NT2/D1 (cell line): ENCODE results near the gene ZNF277.

Source experiments
- DNase-seq: peaks from one replicate; pipeline ENCODE4 v3.0.0-alpha.2; 2011; ENCODE audit warnings: low read depth, low spot score
- H3K27me3 ChIP-seq: 2 replicates; pipeline ENCODE4 v1.6.0; 2011; ENCODE audit warnings: mild to moderate bottlenecking; ENCODE audit not compliant: insufficient read length, insufficient read depth
- H3K36me3 ChIP-seq: 2 replicates; pipeline ENCODE4 v1.6.1; 2011; ENCODE audit warnings: mild to moderate bottlenecking, low read length, mixed read lengths; ENCODE audit not compliant: insufficient read depth, insufficient read length
- H3K4me1 ChIP-seq: 2 replicates; pipeline ENCODE4 v1.5.1; 2011; ENCODE audit not compliant: insufficient read depth, insufficient read length
- H3K4me3 ChIP-seq: 2 replicates; pipeline ENCODE4 v1.5.1; 2011; ENCODE audit warnings: low read depth; ENCODE audit not compliant: insufficient read length
- H3K9ac ChIP-seq: 2 replicates; pipeline ENCODE4 v1.6.0; 2011; ENCODE audit warnings: low read depth; ENCODE audit not compliant: insufficient read length
- H3K9me3 ChIP-seq: 2 replicates; pipeline ENCODE4 v1.5.1; 2011; ENCODE audit warnings: mild to moderate bottlenecking, low read length; ENCODE audit not compliant: insufficient read depth
- SUZ12 ChIP-seq: IDR thresholded peaks from 2 replicates; pipeline ENCODE4 v1.6.1; 2011; ENCODE audit not compliant: insufficient read length, insufficient read depth; ENCODE audit errors: extremely low read depth
- YY1 ChIP-seq: IDR thresholded peaks from 2 replicates; pipeline ENCODE4 v1.6.1; 2011; ENCODE audit not compliant: insufficient read length, insufficient read depth
- ZNF274 ChIP-seq: IDR thresholded peaks from 2 replicates; pipeline ENCODE4 v1.6.1; 2011; ENCODE audit warnings: mild to moderate bottlenecking, low read depth, low read length

ZNF277 gene, protein sequence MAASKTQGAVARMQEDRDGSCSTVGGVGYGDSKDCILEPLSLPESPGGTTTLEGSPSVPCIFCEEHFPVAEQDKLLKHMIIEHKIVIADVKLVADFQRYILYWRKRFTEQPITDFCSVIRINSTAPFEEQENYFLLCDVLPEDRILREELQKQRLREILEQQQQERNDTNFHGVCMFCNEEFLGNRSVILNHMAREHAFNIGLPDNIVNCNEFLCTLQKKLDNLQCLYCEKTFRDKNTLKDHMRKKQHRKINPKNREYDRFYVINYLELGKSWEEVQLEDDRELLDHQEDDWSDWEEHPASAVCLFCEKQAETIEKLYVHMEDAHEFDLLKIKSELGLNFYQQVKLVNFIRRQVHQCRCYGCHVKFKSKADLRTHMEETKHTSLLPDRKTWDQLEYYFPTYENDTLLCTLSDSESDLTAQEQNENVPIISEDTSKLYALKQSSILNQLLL

DNA sequence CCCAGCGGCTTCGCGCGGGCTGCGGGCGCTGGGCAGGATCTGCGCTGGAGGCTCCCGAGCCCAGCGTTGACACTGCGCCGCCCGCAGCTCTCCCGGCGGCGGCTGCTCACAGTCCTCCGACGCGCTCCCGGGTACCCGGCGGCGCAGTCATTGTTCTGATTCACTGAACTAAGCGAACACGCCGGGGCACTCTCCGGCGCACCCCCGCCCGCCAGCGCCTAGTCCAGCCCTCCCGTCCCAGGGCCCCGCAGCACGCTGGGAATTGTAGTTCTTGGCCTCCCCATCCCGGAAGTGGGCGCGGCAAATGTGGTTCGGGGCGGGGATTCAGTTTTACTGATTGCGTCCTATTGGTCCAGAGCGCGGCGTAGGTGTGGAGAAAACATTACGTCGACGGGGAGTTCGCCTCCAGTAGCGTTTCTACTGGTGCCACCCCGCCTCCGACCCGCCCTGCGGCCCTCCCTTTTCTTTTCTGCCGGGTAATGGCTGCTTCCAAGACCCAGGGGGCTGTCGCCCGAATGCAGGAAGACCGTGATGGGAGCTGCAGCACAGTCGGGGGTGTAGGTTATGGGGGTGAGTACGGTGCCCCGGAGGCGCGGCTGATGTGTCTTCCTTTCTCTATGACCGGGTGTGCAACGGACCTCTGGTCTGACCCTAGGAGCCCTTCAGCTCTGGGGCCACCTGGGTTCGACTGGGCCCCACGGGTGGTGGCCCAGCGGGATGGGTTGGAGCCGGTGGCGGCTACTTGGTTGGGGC lies at the start of gene ZNF277, which contains the start of gene DOCK4:
ZNF277 (plus strand) TSS at position 458 of the 753 bp plus-strand sequence; CDS start at position 480, 22 bp downstream.
DOCK4 (minus strand) TSS at position 162 of the 753 bp plus-strand sequence. CDS start 261 bp downstream, outside the sequence.
- Histone ChIP-seq H3K36me3 (no peaks in the 10 kb centered on the region), H3K4me1 (no peaks in the 10 kb centered on the region), H3K9ac (peak within 1 kb of the TSS; percentile 85), H3K9me3 (no peaks in the 10 kb centered on the region), H3K27me3 (peaks cover 7% of the 10 kb centered on the region), H3K4me3 (peak within 1 kb of the TSS; percentile 84)
- peak; percentile 99 for DNase-seq
- no peak for TF ChIP-seq ZNF274
- peak; percentile 48 for TF ChIP-seq YY1

DNA sequence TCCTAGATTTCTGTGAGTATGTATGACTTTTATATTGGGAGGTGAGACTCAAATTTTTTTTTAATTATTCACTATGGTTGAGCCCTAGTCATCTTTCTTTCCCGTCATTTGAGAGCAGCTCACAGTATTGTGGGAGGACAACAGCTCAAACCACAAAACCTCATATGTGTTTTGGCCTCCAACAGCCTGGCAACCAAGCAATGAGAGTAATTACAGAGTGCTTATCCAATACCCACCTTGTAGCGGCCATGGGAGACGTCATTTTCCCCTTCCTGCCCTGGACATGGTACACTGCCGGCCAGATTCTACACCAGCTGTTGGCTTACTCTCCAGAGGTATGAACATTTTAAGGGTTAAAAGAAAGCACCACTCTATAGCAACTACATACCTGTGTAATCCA lies 49.4 kb upstream of the ZNF277 start:
- Histone ChIP-seq H3K4me1 (peaks cover 2% of the 10 kb centered on the region), H3K9me3 (no peaks in the 10 kb centered on the region), H3K9ac (no peak overlapping the region), H3K4me3 (no peak overlapping the region), H3K27me3 (no peaks in the 10 kb centered on the region), H3K36me3 (no peaks in the 10 kb centered on the region)
- TF ChIP-seq YY1 (no peak), ZNF274 (no peak), SUZ12 (no peak)
- no peak for DNase-seq

DNA sequence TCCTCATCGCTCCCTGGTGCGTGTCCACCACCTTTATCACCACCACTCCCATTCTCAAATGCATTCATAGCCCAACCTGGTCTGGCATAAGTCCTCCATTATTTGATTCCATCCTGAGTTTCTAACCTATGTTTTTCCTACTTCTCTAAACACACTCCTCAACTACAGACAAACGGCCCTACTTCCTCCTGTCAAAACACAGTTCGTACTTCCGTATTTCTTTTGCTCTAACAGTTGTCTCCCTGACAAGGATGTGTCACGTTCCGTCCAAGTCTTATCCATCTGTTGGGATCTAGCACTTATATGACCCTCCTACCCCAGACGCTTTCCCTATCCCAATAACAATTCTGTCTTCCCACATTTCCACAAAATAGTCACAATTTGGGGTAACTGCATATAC lies 47.1 kb upstream of the ZNF277 start:
- H3K27me3 ChIP-seq, result no peaks in the 10 kb centered on the region
- TF ChIP-seq ZNF274, result no peak
- no peak for TF ChIP-seq SUZ12
- no peak for TF ChIP-seq YY1
- no peaks in the 10 kb centered on the region for H3K9me3 ChIP-seq
- no peak for DNase-seq
- H3K4me1 ChIP-seq, result peaks cover 2% of the 10 kb centered on the region
- no peak overlapping the region for H3K9ac ChIP-seq
- no peaks in the 10 kb centered on the region for H3K36me3 ChIP-seq
- H3K4me3 ChIP-seq, result no peak overlapping the region

DNA sequence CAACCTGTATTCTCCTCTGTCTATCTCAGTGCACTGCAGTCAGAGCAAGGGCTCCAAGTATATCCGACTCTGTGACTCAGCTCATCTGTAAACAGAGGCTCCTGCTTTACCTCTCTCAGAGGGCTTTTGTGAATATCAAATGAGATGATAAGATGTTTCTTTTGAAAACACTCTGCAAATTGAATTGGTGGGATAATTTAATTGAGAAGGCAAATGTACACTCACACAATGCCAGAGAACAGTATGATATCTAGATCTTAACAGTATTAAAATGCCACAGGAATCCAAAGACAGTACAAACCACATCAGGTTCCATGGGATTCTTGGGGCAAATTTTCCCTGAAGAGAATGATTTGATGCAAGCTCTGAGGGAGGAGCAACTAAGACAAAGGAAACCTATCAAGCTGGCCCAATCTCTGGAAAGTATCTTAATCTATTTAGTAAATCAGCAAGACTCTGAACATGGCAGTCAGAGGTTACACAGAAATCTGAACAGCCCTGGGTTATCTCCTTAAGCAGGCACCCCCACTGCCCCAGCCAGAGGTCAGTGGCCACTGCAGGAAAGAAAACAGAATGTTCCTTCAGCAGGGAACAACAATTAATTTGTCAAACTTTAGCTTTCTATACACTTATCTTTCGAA lies 46.2 kb upstream of the ZNF277 start:
- DNase-seq, result no peak
- Histone ChIP-seq H3K36me3 (no peaks in the 10 kb centered on the region), H3K4me3 (no peak overlapping the region), H3K9ac (no peak overlapping the region), H3K9me3 (no peaks in the 10 kb centered on the region), H3K27me3 (no peaks in the 10 kb centered on the region), H3K4me1 (peaks cover 2% of the 10 kb centered on the region)
- TF ChIP-seq YY1 (no peak), ZNF274 (no peak), SUZ12 (no peak)

DNA sequence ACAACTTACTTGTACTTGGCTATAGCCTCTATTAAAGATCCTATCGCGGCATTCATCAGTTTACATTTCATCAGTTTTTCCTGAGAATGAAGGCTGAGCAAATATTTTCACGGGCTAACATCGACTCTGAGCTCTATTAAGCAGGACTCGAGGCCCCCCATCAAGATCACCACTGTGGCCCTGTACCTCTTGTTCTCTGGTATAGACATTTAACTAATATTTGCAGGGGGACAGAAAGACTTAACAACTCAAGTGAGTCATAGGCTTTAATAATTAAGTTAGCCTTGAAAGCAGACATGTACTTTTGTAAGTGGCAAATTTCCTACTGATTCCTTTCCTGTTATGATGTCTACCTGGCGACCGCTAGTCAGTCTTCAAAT lies 45.7 kb upstream of the ZNF277 start:
- Histone ChIP-seq H3K27me3 (no peaks in the 10 kb centered on the region), H3K4me1 (peaks cover 2% of the 10 kb centered on the region), H3K4me3 (no peak overlapping the region), H3K9me3 (no peaks in the 10 kb centered on the region), H3K9ac (no peak overlapping the region), H3K36me3 (no peaks in the 10 kb centered on the region)
- no peak for DNase-seq
- no peak for TF ChIP-seq ZNF274
- no peak for TF ChIP-seq YY1
- TF ChIP-seq SUZ12, result no peak

DNA sequence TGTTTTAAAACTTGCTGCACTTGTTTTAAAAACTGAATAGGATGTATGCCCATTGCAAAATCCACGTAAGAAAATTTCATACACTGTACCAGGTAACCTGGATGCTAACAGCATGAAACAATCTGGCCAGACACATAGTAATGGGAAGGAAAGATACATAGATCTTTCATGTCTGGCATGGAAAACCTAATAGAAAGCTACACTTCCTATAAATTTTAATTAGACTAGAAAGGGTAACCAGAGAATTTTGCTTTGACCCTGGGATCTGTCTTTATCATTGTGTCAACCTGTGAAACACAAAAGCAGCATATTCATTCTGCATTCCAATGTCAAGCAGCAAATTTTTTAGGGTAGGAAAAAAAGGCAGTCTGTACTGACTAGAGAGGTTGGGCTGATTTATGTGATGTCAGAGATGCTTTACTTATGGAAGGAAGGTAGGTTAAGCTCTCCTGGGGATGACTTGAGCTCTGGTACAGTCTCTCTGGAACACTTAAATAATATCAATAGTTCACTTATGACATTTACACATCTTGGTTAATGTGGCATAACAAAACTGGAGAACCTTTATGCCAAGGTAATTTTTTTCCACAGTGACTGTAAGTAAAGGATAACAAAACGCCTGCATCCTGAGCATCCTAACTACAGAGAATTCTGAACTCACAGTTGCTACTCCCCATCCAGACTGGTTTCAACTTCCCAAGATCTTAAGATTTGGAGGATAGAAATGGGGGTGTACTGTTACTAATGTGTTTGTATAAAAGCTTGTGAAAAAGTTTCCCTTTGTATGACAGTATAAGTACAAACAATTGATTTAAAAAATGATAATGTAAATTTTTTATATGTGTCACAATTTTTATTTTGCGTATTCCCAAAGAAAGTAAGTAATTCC lies 45.0 kb upstream of the ZNF277 start:
- TF ChIP-seq ZNF274, result no peak
- no peak for TF ChIP-seq SUZ12
- TF ChIP-seq YY1, result no peak
- H3K27me3 ChIP-seq, result no peaks in the 10 kb centered on the region
- H3K4me3 ChIP-seq, result no peak overlapping the region

More for the DNA sequence above, 45.0 kb upstream of the ZNF277 start:
- Histone ChIP-seq H3K4me1 (peaks cover 2% of the 10 kb centered on the region), H3K9me3 (no peaks in the 10 kb centered on the region), H3K9ac (no peak overlapping the region), H3K36me3 (no peaks in the 10 kb centered on the region)
- no peak for DNase-seq
